NCI-H526 (cell line): Measurements from ENCODE around the gene KRABD2.
"Not testable (repeated sequence)": the region's sequence is repeated elsewhere in the genome, so short reads cannot be mapped to it uniquely, and the experiment has no call there.

Experiments used
- DNase-seq, 2 experiments: peaks; one replicate each; lab custom pipeline; 2025; lab: John Stamatoyannopoulos, UW

The KRABD2 gene

GRCh38 chr17:8376271-8377067 is at the start of gene KRABD2:
KRABD2 (minus strand) TSS chr17:8376704.
- DNase-seq: peak; percentile 38 to 89

- no peak for DNase-seq
Observed at GRCh38 chr17:8421571-8421970, 45.1 kb upstream of the KRABD2 start.

GRCh38 chr17:8420041-8420934 is 43.8 kb upstream of the KRABD2 start:
- DNase-seq: no peak

- DNase-seq: no peak
Observed at GRCh38 chr17:8419305-8419704, 42.8 kb upstream of the KRABD2 start.

GRCh38 chr17:8418471-8418870 is 42.0 kb upstream of the KRABD2 start:
- no peak for DNase-seq

- no peak for DNase-seq
Observed at GRCh38 chr17:8417806-8418205, 41.3 kb upstream of the KRABD2 start.

- no peak for DNase-seq
Observed at GRCh38 chr17:8413938-8414337, 37.4 kb upstream of the KRABD2 start.

GRCh38 chr17:8413328-8413727 is 36.8 kb upstream of the KRABD2 start:
- DNase-seq: no peak

GRCh38 chr17:8412089-8412488 is 35.6 kb upstream of the KRABD2 start:
- no peak for DNase-seq

GRCh38 chr17:8410883-8411238 is 34.4 kb upstream of the KRABD2 start:
- DNase-seq: no peak

GRCh38 chr17:8409966-8410882 is 33.7 kb upstream of the KRABD2 start:
- peak; percentile 70 to 84 for DNase-seq

GRCh38 chr17:8408371-8408770 is 31.9 kb upstream of the KRABD2 start:
- DNase-seq: no peak

- no peak for DNase-seq
Observed at GRCh38 chr17:8406174-8406573, 29.7 kb upstream of the KRABD2 start.

- no peak for DNase-seq
Observed at GRCh38 chr17:8405499-8406016, 29.1 kb upstream of the KRABD2 start.

GRCh38 chr17:8402921-8403536 is 26.5 kb upstream of the KRABD2 start:
- no peak for DNase-seq

GRCh38 chr17:8401107-8401506 is 24.6 kb upstream of the KRABD2 start:
- DNase-seq: no peak

GRCh38 chr17:8398980-8399379 is 22.5 kb upstream of the KRABD2 start:
- DNase-seq: no peak

GRCh38 chr17:8397636-8398035 is 21.1 kb upstream of the KRABD2 start, which contains the start of gene RNF222:
RNF222 (minus strand) TSS chr17:8397827; CDS start chr17:8393461, 4,366 bp downstream.
- peak in 1 of 2 experiments; percentile 3 for DNase-seq

GRCh38 chr17:8394497-8394896 is 18.0 kb upstream of the KRABD2 start:
- DNase-seq: not testable (repeated sequence)

GRCh38 chr17:8393470-8394231 is 17.1 kb upstream of the KRABD2 start:
- DNase-seq: no peak
